A549 (cell line): ENCODE data around the gene NCOA4.

Experiments used
- CHD2 ChIP-seq: fragments of 150-350 bp; IDR thresholded peaks from 2 replicates; pipeline ENCODE4 v1.6.1; 2014; ENCODE audit warnings: low read length; ENCODE audit not compliant: partially characterized antibody
- CTCF ChIP-seq: fragments of >200 bp; sonication (Bioruptor Twin); formaldehyde crosslinking; IDR thresholded peaks from 3 replicates; pipeline ENCODE4 v1.5.1; 2016
- PHF8 ChIP-seq: fragments of 200-600 bp; sonication (generic); IDR thresholded peaks from 2 replicates; pipeline ENCODE4 v1.6.1; 2016; ENCODE audit warnings: low read depth, mild to moderate bottlenecking, antibody characterized with exemption, moderate library complexity, borderline replicate concordance
- POLR2A ChIP-seq: IDR thresholded peaks from 2 replicates; pipeline ENCODE4 v1.6.1; 2012; ENCODE audit warnings: mild to moderate bottlenecking, low read length
- RAD21 ChIP-seq, 2 experiments: fragments of >200 bp in 1 of 2; sonication (Bioruptor Twin) in 1 of 2; formaldehyde crosslinking in 1 of 2; IDR thresholded peaks in 1 of 2; conservative IDR thresholded peaks in 1 of 2; 2 replicates in 1 of 2; 3 replicates in 1 of 2; pipeline ENCODE4 v1.6.1; 2012 to 2018; ENCODE audit warnings: inconsistent platforms in 1 of 2
- RARB ChIP-seq: fragments of 250-450 bp; sonication (Bioruptor Pico); IDR thresholded peaks from 2 replicates; pipeline ENCODE4 v1.8.0; 2021; ENCODE audit warnings: mild to moderate bottlenecking, moderate library complexity

GRCh38 chr10:46019177-46019528, 11.3 kb downstream of the NCOA4 start:
- TF ChIP-seq POLR2A (no peak), RARB (CRISPR knock-in tag) (no peak), PHF8 (no peak), CTCF (no peak), RAD21 (conservative IDR thresholded peaks at IDR 0.05 in 1 of 2, IDR thresholded peaks at IDR 0.05 in 1 of 2) (no peak), CHD2 (no peak)
